PFSK-1 (cell line): ENCODE results near the gene CST6.

ENCODE experiments used
- POLR2AphosphoS5 ChIP-seq: IDR thresholded peaks from 2 replicates; pipeline ENCODE4 v1.6.1; 2012; ENCODE audit warnings: low read depth, mild to moderate bottlenecking, control low read depth, low read length, moderate library complexity
- TF ChIP-seq, protein P1 (sequence below), 2 experiments: IDR thresholded peaks; 2 replicates each; pipeline versions ENCODE4 v1.6.1 to v1.8.0; 2011 to 2012; ENCODE audit warnings: low read depth in 2 of 2, low read length in 2 of 2, control low read depth in 1 of 2, inconsistent platforms in 1 of 2, mild to moderate bottlenecking in 1 of 2, moderate library complexity in 1 of 2; ENCODE audit not compliant: insufficient read depth in 1 of 2

DNA sequence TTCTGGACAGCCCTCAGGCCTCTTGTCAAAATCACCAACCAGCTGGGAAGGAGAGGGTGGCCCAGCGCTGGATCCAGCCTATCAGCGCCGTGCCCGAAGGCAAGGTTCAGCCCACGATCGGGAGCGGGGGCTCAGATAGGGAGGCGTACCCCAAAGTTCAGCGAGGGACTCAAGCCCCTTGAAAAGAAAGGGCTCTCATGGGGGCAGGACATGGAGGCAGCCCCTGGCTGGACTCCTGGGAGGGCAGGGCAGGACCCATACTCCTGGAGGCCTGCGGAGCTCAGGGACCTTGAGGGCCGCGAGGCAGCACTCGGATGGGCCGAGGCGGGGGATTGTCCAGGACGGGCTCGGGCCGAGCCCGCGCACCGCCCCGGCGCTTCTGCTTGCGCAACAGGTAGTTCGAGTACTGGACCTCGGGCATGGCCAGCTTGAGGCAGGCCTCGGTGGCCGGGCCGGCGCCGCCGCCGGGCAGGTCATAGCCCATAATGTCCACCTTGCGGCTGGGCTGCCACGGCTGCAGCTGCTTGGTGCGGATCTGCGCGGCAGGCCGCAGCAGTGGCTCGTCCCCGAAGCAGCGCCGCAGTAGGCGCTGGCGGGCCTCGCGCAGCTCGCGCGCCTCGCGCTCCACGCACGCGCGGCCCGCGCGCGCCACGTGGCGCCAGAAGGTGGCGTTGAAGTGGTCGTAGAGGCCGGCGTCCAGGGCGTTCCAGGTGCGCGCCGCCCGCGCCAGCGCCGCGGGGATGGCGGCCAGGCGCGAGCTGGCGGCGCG, 30.6 kb downstream of the CST6 start:
- TF ChIP-seq POLR2AphosphoS5, result no peak
- TF ChIP-seq, protein P1, sequence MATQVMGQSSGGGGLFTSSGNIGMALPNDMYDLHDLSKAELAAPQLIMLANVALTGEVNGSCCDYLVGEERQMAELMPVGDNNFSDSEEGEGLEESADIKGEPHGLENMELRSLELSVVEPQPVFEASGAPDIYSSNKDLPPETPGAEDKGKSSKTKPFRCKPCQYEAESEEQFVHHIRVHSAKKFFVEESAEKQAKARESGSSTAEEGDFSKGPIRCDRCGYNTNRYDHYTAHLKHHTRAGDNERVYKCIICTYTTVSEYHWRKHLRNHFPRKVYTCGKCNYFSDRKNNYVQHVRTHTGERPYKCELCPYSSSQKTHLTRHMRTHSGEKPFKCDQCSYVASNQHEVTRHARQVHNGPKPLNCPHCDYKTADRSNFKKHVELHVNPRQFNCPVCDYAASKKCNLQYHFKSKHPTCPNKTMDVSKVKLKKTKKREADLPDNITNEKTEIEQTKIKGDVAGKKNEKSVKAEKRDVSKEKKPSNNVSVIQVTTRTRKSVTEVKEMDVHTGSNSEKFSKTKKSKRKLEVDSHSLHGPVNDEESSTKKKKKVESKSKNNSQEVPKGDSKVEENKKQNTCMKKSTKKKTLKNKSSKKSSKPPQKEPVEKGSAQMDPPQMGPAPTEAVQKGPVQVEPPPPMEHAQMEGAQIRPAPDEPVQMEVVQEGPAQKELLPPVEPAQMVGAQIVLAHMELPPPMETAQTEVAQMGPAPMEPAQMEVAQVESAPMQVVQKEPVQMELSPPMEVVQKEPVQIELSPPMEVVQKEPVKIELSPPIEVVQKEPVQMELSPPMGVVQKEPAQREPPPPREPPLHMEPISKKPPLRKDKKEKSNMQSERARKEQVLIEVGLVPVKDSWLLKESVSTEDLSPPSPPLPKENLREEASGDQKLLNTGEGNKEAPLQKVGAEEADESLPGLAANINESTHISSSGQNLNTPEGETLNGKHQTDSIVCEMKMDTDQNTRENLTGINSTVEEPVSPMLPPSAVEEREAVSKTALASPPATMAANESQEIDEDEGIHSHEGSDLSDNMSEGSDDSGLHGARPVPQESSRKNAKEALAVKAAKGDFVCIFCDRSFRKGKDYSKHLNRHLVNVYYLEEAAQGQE (IDR thresholded peaks at IDR 0.05; ENCODE audit: insufficient read depth in 1 of 2, low read depth in 2 of 2, low read length in 2 of 2), result no peak
